ENCODE measurements around the gene ULK4.
"Not testable (repeated sequence)": the region's sequence is repeated elsewhere in the genome, so short reads cannot be mapped to it uniquely, and the experiment has no call there.

Gene ULK4

DNA sequence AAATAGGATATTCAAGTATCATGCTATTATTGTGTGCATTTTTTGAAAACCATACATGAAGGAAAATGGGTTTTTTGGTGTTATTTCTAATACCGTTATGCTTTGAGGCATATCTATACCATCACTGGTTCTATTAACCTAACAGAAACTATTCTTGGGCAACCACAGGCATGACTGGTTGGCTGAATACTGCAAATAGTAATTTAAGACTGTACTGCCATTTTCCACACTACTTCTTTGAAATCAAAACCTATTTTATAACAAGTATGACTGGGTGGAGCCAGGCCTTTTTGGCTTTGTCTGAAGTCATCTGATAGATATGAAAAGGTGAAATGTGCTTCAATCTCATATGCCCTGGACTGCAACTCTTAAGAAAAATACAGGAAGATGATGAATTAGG is 115.1 kb downstream of the ULK4 start:
- no peak for TF ChIP-seq JUND (IDR thresholded peaks at IDR 0.05; ENCODE audit: low read depth)
- no peak for DNase-seq (ENCODE audit: low read depth in 1 of 2, low spot score in 1 of 2)
- in situ Hi-C loops (cut with HindIII; ENCODE audit: low pct_unique_long_range_greater_than_20kb, low sequenced_read_pairs), result no loop called here

GRCh38 chr3:41845826-41846225 is 116.1 kb downstream of the ULK4 start:
- TF ChIP-seq JUND (IDR thresholded peaks at IDR 0.05; ENCODE audit: low read depth), result no peak
- DNase-seq (ENCODE audit: low read depth in 1 of 2, low spot score in 1 of 2), result no peak
- in situ Hi-C loops (cut with HindIII; ENCODE audit: low pct_unique_long_range_greater_than_20kb, low sequenced_read_pairs), result no loop called here

DNA sequence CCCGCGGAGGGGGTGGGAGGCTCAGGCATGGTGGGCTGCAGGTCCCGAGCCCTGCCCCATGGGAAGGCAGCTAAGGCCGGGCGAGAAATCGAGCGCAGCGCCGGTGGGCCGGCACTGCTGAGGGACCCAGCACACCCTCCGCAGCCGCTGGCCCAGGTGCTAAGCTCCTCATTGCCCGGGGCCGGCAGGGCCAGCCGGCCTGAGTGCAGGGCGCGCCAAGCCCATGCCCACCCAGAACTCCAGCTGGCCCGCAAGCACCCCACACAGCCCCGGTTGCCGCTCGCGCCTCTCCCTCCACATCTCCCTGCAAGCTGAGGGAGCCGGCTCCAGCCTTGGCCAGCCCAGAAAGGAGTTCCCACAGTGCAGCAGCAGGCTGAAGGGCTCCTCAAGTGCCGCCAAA is 117.6 kb downstream of the ULK4 start:
- in situ Hi-C loops (cut with HindIII; ENCODE audit: low pct_unique_long_range_greater_than_20kb, low sequenced_read_pairs); DNase-seq (ENCODE audit: low read depth in 1 of 2, low spot score in 1 of 2): not testable (repeated sequence)

DNA sequence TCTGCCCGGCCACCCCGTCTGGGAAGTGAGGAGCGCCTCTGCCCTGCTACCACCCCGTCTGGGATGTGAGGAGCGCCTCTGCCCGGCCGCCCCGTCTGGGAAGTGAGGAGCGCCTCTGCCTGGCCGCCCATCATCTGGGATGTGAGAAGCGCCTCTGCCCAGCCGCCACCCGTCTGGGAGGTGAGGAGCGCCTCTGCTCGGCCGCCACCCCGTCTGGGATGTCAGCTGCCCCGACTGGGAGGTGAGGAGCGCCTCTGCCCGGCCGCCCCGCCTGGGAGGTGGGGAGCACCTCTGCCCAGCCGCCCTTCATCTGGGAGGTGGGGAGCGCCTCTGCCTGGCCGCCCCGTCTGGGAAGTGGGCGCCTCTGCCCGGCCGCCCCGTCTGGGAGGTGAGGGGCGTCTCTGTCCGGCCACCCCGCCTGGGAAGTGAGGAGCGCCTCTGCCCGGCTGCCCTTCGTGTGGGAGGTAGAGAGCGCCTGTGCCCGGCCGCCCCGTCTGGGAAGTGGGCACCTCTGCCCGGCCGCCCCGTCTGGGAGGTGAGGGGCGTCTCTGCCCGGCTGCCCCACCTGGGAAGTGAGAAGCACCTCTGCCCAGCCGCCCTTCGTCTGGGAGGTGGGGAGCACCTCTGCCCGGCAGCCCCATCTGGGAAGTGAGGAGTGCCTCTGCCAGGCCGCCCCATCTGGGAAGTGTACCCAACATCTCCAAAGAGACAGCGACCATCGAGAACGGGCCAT is 120.8 kb downstream of the ULK4 start:
- DNase-seq (ENCODE audit: low read depth in 1 of 2, low spot score in 1 of 2); in situ Hi-C loops (cut with HindIII; ENCODE audit: low pct_unique_long_range_greater_than_20kb, low sequenced_read_pairs): not testable (repeated sequence)

- no peak for TF ChIP-seq JUND (IDR thresholded peaks at IDR 0.05; ENCODE audit: low read depth)
- in situ Hi-C loops (cut with HindIII; ENCODE audit: low pct_unique_long_range_greater_than_20kb, low sequenced_read_pairs), result no loop called here
- no peak for DNase-seq (ENCODE audit: low read depth in 1 of 2, low spot score in 1 of 2)
These were observed 125.4 kb downstream of the ULK4 start for GRCh38 chr3:41836360-41837134.

DNA sequence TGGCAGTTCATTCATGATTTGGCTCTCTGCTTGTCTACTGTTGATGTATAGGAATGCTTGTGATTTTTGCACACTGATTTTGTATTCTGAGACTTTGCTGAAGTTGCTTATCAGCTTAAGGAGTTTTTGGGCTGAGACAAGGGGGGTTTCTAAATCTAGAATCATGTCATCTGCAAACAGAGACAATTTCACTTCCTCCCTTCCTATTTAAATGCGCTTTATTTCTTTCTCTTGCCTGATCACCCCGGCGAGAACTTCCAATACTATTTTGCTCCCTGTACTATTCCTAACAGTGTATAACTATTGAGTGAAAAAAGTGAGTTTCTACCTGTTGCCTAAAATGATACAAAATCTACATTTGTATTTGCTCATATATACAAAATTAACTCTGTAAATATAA is 128.3 kb downstream of the ULK4 start:
- TF ChIP-seq JUND (IDR thresholded peaks at IDR 0.05; ENCODE audit: low read depth), result no peak
- in situ Hi-C loops (cut with HindIII; ENCODE audit: low pct_unique_long_range_greater_than_20kb, low sequenced_read_pairs), result no loop called here
- no peak for DNase-seq (ENCODE audit: low read depth in 1 of 2, low spot score in 1 of 2)

DNA sequence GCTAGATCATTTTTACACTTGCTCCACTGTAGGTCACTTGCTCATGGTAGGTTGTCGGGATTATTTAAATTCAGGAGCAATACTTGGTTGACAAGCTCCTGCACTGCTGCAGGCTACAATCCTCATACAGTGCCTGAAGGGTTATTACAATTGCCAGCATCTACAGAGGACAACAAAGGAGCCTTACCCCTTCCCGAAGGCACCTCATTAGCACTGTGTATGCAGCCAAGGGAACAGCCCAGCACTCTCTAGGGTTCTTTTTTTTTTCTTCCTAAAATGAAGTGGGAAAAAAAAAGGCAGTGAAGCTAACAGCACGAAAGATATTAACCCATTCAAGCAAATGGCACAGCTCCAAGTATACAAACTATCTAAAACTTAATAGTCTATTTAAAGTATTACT is 142.7 kb downstream of the ULK4 start:
- no peak for DNase-seq (ENCODE audit: low read depth in 1 of 2, low spot score in 1 of 2)
- in situ Hi-C loops (cut with HindIII; ENCODE audit: low pct_unique_long_range_greater_than_20kb, low sequenced_read_pairs), result no loop called here
- no peak for TF ChIP-seq JUND (IDR thresholded peaks at IDR 0.05; ENCODE audit: low read depth)

- DNase-seq (ENCODE audit: low read depth in 1 of 2, low spot score in 1 of 2), result peak; percentile 19 to 86
- in situ Hi-C loops (cut with HindIII; ENCODE audit: low pct_unique_long_range_greater_than_20kb, low sequenced_read_pairs), result no loop called here
- TF ChIP-seq JUND (IDR thresholded peaks at IDR 0.05; ENCODE audit: low read depth), result no peak
These were observed 153.3 kb downstream of the ULK4 start for GRCh38 chr3:41808618-41809017.

GRCh38 chr3:41808152-41808551 is 153.8 kb downstream of the ULK4 start:
- TF ChIP-seq JUND (IDR thresholded peaks at IDR 0.05; ENCODE audit: low read depth), result no peak
- peak in 1 of 2 experiments; percentile 83 for DNase-seq (ENCODE audit: low read depth in 1 of 2, low spot score in 1 of 2)
- in situ Hi-C loops (cut with HindIII; ENCODE audit: low pct_unique_long_range_greater_than_20kb, low sequenced_read_pairs), result no loop called here

DNA sequence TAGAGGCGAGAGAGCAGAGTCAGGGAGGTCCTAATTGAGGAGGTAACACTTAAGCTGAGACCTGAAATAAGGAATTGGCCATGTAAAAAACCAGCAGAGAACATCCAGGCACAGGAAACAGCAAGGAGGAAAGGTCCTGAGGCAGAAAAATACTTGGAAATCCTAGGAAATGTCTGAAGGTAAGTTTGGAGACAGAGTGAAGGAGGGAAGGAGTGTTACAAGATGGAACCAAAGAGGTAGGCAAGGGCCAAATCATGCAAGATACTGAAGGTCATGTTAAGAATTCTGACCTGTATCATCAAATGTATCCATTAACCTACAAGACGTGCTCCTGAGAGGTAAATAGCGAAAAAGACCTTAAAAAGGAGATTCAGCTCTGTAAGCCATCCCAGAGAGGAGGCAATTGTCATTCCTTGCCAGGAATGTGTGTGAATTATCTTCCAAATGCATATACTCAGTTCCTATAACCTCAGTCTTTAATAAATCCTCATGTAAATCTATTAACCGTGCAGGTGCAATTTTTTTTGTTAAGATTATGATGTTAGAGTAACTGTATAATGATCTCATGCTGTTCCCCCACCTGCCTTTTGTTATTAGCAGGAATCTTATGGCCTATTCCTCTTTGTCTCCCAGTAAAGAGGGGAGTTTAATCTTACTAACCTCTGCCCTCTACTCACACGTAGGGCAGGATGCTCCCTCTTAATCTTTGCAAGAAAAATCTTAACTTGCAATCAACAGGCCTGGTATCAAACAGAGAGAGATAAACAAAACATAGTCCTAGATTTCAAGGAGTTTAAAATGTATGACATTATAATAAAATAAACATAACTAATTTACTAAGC is 166.9 kb downstream of the ULK4 start:
- DNase-seq (ENCODE audit: low read depth in 1 of 2, low spot score in 1 of 2), result no peak
- in situ Hi-C loops (cut with HindIII; ENCODE audit: low pct_unique_long_range_greater_than_20kb, low sequenced_read_pairs), result no loop called here
- no peak for TF ChIP-seq JUND (IDR thresholded peaks at IDR 0.05; ENCODE audit: low read depth)

DNA sequence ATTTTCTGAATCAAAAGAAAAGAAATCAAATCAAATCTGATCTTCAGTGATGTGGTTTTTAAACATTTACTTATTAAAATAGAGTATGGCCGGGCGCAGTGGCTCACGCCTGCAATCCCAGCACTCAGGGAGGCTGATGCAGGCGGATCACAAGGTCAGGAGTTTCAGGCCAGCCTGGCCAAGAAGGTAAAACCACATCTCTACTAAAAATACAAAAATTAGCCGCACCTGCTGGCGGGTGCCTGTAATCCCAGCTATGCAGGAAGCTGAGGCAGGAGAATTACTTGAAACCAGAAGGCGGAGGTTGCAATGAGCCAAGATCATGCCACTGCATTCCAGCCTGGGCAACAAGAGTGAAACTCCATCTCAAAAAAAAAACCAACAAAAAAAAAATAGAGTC is 169.1 kb downstream of the ULK4 start:
- TF ChIP-seq JUND (IDR thresholded peaks at IDR 0.05; ENCODE audit: low read depth), result no peak
- DNase-seq (ENCODE audit: low read depth in 1 of 2, low spot score in 1 of 2), result no peak
- in situ Hi-C loops (cut with HindIII; ENCODE audit: low pct_unique_long_range_greater_than_20kb, low sequenced_read_pairs), result no loop called here

GRCh38 chr3:41769106-41769505 is 192.8 kb downstream of the ULK4 start:
- in situ Hi-C loops (cut with HindIII; ENCODE audit: low pct_unique_long_range_greater_than_20kb, low sequenced_read_pairs), result no loop called here

GRCh38 chr3:41768363-41768762 is 193.5 kb downstream of the ULK4 start:
- in situ Hi-C loops (cut with HindIII; ENCODE audit: low pct_unique_long_range_greater_than_20kb, low sequenced_read_pairs), result no loop called here
- peak in 1 of 2 experiments; percentile 11 for DNase-seq (ENCODE audit: low read depth in 1 of 2, low spot score in 1 of 2)
- no peak for TF ChIP-seq JUND (IDR thresholded peaks at IDR 0.05; ENCODE audit: low read depth)

More at GRCh38 chr3:41769106-41769505, 192.8 kb downstream of the ULK4 start:
- TF ChIP-seq JUND (IDR thresholded peaks at IDR 0.05; ENCODE audit: low read depth), result no peak
- DNase-seq (ENCODE audit: low read depth in 1 of 2, low spot score in 1 of 2), result no peak

GRCh38 chr3:41762867-41763266 is 199.0 kb downstream of the ULK4 start:
- DNase-seq (ENCODE audit: low read depth in 1 of 2, low spot score in 1 of 2); in situ Hi-C loops (cut with HindIII; ENCODE audit: low pct_unique_long_range_greater_than_20kb, low sequenced_read_pairs): not testable (repeated sequence)

Measured in T47D (cell line).